LNCAP (cell line): ENCODE measurements around the gene BTG3.

Experiments used
- TF ChIP-seq, protein P1 (sequence below): fragments of 450-650 bp; IDR thresholded peaks from 2 replicates; pipeline ENCODE4 v1.5.1; 2017; ENCODE audit warnings: mild to moderate bottlenecking

Gene BTG3

DNA sequence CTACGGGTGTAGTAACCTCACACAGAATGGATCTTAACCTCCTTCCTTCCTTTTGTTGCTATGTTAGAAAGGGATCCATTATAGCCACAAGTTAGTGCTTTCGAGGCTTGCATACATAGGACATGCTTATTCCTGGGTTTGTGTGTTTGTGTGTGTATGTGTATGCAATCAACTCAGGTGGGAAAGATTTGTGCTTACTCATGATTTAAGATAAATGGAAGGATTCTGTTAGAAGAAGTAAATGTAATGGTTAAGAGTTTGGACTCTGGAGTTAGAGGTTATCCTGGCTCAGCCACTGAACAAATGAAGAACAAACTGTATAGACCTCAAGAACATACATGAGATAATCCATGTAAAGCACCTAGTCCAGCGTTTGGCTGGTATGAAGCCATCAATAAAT is 28.8 kb downstream of the BTG3 start:
- TF ChIP-seq, protein P1, sequence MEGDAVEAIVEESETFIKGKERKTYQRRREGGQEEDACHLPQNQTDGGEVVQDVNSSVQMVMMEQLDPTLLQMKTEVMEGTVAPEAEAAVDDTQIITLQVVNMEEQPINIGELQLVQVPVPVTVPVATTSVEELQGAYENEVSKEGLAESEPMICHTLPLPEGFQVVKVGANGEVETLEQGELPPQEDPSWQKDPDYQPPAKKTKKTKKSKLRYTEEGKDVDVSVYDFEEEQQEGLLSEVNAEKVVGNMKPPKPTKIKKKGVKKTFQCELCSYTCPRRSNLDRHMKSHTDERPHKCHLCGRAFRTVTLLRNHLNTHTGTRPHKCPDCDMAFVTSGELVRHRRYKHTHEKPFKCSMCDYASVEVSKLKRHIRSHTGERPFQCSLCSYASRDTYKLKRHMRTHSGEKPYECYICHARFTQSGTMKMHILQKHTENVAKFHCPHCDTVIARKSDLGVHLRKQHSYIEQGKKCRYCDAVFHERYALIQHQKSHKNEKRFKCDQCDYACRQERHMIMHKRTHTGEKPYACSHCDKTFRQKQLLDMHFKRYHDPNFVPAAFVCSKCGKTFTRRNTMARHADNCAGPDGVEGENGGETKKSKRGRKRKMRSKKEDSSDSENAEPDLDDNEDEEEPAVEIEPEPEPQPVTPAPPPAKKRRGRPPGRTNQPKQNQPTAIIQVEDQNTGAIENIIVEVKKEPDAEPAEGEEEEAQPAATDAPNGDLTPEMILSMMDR, result no peak

- TF ChIP-seq, protein P1, result no peak
These were observed 32.4 kb downstream of the BTG3 start for GRCh38 chr21:17580319-17580718.

DNA sequence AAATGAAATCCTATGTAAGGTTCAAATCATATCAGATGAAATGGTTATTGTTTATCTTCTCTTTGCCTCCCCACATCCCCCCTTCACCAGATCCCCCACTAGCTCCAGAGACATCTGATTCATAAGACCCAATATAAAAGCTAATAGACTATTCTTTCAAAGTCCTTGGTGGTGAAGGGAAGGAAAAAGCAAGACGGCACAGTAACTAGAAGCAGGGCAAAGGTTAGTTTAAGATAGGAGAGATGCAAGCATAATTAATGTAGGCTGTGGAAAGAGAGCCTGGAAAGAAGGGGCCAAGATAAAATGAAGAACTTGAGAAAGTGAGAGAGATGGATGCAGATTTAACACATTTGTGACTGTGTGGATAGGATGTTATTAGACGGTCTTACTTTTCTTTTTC is 33.8 kb downstream of the BTG3 start:
- TF ChIP-seq, protein P1, result no peak

DNA sequence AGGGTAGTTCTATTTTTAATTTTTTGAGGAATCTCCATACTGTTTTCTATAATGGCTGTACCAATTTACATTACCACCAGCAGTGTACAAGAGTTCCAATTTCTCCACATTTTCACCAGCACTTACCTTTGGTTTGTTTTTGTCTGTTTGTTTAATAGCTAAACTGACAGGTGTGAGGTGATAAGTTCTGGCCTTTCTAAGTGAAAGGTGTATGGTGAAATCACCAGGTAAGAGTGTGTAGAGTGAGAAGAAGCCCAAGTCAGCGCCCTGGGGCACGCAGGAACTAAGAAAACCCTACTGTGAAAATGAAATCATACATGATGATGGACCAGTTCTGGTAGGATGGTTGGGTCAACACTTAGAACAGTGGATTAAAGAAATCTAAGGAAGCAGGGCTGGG is 34.5 kb downstream of the BTG3 start:
- TF ChIP-seq, protein P1, result no peak

DNA sequence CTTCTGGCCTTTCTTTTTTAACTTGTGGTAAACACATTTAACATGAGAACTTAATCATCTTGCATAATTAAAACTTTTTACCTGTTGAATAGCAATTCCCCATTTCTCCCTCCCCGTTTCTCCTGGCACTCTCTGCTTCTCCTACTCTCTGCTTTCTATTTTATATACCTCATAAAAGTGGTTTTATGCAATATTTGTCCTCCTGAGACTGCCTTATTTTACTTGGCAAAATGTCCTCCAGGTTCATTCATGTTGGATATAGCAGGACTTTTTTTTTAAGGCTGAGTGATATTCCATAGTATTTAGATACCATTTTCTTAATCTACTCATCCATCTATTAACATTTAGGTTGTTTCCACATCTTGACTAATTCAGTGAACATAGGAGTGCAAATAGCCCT is 35.0 kb downstream of the BTG3 start:
- TF ChIP-seq, protein P1, result no peak

DNA sequence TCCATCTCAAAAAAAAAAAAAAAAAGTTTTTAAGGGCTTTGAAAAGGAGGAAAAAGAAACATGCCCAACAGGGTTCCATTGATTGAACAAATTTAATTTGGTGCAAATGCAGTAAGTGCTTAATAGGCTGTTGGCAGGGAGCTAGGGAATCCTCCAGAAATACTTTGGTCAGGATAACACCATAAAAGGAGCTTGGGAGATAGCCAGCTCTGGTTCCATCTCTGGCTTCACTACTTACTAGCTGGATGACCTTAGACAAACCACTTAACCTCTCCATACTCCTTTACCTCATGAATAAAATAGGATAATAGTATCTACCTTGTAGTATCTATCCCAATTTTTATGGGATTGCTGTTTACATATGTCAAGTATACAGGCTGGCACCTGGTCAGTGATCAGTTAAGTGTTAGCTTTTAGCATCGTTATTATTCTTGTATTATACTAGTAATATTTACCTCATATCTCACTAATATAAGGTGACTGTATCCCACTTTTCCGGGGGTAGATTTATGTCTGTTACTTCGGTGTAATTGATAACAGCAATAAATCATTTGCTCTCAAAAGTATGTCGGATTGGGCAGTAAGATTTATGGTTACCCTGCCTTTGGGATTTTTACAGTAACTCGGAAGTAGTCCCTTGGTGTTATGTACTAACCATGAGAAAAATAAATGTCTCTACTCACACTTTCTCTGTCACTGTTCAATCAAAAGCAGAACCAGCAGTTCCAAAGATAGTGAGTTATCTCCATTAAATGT is 36.4 kb downstream of the BTG3 start:
- TF ChIP-seq, protein P1, result no peak

DNA sequence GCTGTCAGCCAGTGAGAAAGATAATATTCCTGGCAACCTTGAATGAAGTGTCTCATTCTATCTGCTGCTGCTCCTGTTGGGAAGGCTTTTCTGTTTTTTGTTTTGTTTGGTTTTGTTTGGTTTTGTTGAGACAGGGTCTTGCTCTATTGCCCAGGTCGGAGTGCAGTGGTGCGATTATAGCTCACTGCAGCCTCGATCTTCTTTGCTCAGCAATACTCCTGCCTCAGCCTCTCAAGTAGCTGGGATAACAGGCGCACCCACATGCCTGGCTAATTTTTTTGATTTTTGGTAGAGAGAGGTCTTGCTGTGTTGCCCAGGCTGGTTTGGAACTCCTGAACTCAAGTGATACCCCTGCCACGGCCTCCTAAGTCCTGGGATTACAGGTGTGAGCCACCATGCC is 37.6 kb downstream of the BTG3 start:
- TF ChIP-seq, protein P1, result no peak

DNA sequence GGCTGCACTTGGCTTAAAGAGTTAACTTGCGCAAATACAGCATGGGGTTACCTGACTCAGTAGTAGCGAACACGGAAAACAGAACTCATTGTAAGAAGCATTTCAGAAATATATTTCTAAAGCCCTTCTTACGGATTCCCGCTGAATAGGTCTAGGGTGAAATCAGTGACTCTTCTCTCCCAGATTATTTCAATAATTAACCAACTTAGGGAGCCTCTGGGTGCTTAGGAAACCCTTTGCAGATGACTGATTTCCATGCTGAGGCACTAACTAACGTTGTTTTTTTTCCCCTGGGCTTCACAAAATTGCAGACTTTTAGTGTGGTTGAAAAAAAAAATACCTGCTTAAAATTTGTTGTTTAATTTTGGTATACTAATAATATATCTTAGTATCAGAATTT is 40.3 kb downstream of the BTG3 start:
- TF ChIP-seq, protein P1, result no peak
